ENCODE data around the gene COX7A2L.
"Not testable (repeated sequence)": the region's sequence is repeated elsewhere in the genome, so short reads cannot be mapped to it uniquely, and the experiment has no call there.

The COX7A2L gene

DNA sequence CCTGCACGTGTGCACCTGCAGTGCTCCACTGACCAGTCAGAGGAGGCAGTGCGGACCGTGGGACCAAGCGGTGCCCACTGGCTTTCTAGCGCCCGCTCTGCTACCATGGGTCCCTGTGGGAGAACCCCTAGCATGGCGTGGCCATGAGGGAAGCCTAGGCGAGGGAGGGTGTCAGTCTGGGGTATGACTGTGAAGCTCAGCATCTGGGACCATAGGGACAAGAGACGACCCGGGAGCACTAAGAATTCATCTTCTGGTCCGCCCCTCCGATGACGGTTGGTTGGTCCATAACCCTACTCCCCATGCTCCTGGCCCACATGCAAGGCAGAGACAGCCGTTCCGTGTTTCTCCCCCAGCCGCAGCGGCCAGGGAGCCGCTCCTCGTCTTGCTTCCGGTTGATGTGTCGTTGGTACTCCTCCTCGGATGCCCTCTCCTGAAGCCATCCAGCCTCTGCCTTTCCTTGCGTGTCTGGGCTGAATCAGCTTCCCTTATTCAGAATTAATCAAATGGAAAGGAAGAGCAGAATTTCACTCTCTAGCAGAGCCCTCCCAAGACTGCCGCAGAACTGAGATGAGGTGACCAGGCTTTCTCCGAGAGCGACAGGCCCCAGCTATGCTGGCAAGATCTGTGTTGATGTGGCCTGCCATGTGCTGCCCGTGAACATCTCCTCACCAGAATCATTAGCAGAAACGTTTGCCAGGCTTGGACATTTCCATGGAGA is 23.0 kb downstream of the COX7A2L start:
- DNase-seq, result no peak

DNA sequence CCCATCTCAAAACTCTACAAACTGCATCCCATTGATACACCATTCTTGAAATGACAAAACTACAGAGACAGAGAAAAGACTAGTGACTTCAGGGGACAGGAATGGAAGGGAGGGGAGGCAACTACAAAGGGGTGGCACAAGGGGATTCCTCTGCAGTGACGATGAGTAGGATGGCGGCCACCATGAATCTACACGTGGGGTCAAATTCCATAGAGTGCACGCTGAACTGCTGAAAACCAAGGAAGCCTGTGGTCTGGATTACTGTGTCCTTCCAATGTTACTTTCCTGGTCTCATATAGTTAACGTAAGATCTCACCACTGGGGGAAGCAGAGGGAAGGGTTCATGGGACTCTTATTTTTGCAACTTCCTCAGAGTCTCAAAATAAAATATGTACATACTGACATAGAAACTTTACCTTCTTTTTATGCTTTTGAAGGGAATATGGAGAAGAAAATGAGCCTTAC is 23.6 kb downstream of the COX7A2L start:
- DNase-seq, result no peak

DNA sequence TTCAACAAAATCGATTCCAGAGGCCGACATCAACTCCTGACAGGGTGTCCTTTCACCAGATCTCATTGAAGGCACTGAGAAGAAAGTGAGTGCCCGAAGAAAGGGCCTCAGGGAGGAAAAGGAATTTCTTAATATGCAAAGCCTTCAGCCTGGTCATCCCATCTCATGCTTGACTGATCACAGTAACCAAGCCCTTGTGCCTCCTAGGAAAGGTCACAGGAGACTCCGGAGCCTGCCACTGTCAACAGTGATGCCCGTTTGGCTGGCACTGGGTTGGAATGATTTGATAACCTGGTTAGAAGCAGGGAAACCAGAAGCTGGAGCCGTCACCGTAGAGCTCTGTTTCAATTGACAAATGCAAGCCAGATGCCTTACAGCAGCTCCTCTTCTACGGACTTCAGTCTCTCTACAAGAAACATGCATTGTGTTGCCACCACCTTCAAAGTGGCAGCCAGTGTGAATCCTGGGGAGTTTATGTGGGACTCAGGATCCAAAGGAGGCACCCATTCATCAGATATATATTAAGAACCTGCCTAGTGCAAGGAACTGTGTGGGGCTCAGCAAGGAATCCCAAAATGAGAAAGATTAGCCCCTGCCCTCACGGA is 24.6 kb downstream of the COX7A2L start:
- no peak for DNase-seq

DNA sequence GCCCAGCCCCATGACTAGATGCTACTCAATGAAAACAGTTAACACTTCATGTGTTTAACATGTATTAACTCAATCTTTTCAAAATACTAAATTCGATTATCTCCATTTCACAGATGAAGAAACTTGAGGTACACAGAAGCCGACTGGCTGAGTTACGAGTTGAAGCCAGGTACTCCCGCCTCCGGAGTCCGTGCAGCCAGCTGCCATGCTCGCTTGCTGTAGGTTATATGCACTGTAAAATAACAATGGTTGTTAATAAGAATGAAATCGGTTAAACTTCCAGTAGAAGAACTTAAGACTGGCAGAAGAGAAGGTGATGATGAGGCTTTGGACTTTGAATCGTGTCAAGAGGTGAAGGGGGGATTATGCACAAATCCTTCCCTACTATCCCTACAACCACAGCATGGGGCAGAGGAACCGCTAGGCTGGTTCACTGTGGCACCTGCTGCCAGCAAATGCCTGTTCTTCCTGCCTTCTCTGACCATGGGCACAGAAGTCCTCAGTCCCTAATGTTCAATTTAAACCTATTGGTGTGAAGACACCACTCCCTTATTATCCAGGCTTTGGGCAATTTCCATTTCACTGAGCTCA is 25.4 kb downstream of the COX7A2L start:
- DNase-seq, result no peak

DNA sequence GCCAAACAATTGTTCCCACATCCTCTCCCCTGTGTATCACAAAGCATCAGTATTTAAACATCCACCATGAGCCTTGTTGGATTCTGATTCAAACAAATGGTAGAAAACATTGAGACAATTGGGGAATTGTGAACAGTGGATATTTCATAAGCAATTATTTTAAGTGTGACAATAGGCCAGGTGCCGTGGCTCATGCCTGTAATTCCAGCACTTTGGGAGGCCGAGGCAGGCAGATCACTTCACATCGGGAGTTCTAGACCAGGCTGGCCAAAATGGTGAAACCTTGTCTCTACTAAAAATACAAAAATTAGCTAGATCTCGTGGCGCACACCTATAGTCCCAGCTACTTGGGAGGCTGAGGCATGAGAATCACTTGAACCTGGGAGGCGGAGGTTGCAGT is 26.2 kb downstream of the COX7A2L start:
- not testable (repeated sequence) for DNase-seq

DNA sequence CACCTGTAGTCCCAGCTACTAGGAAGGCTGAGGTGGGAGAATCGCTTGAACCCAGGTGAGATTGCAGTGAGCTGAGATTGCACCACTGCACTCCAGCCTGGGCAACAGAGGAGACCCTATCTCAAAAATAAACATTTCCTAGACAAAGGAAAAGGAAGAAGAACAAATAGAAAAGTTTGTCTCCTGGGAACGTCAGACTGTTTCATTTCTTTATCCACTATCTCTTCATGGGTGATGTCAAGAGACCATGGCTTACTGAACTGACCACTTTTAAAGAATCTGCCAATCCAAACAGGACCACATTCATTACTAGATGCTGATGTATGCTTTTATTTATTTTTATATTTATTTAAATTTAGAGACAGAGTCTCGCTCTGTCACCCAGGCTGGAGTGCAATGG is 26.8 kb downstream of the COX7A2L start:
- DNase-seq, result no peak

DNA sequence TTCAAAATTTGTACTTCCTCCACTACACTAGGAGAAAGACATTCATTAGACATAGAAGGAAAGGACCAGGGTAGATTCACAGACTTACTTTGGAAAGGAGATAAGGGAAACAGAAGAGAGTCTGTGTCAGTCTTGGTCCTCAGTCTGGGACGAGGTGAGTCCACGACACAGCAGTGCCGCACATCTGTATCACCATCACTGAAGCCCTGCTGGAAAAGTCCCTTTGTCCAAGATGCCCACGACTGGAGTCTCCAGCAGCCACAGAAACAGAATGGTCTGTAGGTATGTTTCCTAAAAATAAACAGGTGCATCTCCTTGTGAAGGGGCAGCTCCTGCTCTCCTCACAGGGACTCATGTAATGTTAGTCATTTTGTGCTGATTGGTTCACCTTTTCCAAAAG is 27.4 kb downstream of the COX7A2L start:
- no peak for DNase-seq

DNA sequence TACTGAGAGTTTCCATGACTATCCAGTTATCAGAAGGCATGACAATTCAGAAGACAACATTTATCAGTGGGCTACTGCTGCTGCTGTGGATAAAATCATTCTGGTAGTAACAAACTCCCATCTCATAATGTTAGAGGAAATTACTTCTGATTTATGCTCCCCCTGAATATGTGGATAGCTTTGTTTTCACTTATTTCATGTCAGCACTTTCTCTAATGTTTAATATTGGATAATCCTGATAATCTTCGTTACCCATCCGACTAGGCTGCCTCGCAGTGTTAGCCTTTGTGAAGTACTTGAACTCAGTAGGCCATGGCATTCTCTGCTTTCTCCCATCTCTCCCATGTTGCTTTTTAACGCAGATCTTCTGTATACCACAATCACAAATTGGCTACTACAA is 28.4 kb downstream of the COX7A2L start:
- DNase-seq, result no peak

DNA sequence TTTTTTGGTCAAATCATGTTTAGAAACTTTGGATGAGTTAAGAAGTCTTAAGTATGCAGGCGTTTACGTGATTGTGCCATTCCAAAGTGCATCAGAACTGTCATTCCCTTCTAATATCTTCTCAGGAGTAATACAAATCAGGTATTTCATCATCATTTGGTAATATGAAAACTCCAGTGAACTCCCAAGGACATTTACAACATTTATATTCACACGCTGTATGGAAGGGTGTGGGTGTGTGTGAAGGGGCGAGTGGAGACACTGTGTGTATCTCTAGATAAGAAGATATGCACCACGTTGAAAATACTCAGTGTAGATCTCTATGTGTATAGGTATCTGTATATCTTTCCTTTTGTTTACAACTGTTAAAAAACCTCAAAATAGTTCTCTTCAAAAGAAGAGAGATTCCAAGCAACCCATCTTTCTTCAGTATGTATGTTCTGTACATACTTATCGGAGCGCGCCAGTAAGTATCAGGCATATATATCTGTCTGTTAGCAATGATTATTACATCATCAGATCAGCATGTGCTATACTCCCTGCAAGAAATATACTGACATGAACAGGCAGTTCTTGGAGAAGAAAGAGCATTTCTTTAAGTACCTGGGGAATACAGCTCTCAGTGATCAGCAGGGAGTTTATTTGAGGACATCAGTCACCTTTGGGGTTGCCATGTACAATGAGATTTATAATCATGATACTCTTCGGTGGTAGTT is 29.3 kb downstream of the COX7A2L start:
- no peak for DNase-seq

DNA sequence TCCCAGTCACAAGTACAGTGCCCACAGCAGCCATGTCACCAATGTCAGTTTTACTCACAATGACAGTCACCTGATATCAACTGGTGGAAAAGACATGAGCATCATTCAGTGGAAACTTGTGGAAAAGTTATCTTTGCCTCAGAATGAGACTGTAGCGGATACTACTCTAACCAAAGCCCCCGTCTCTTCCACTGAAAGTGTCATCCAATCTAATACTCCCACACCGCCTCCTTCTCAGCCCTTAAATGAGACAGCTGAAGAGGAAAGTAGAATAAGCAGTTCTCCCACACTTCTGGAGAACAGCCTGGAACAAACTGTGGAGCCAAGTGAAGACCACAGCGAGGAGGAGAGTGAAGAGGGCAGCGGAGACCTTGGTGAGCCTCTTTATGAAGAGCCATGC is 31.3 kb downstream of the COX7A2L start:
- no peak for DNase-seq

DNA sequence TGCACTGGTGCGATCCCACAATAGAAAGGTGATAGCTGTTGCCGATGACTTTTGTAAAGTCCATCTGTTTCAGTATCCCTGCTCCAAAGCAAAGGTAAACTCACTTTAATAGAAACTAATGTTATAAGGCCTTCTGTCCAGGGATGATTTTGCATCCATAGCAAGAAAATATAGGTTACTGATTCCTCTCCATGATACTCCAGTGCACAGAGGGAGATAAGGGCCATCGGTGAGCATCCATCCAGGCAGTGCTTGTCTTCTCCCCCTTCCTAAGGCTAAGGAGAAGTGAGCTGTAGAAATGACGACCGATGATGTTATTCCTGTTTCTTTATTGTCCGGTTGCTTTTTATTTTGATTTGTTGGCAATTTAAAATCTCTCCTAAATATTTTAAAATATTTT is 32.1 kb downstream of the COX7A2L start:
- no peak for DNase-seq

DNA sequence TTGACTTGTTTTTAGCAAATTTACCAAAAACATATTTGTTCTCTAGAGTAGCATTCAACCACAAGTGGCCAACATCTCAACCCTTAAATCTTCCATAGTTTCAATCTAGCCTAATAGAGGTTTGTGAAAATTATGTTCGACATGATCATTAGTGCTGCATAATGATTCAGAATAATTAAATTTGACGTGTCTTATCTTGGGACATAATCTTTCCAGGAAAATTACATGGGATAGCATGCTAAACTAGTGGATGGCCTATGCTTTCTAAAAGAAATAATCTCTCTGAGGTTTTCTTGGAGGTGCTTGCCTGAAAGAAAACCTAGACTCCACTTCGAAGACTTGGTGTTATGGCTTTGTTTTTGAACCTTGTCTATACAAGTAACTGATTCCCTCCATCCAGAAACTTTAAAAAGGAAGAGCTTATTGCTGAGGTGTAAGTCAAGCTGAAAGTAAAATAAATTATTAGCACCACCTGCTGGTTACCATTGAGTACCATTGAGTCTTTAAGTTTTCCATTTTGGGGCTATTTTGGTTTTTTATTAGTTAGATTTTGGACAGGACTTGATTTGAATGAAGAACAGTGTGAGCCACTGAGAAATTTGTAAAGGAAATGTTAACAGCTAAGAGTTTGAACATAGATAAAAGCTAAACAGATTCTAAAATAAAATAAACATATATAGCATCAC is 32.7 kb downstream of the COX7A2L start:
- DNase-seq, result no peak

DNA sequence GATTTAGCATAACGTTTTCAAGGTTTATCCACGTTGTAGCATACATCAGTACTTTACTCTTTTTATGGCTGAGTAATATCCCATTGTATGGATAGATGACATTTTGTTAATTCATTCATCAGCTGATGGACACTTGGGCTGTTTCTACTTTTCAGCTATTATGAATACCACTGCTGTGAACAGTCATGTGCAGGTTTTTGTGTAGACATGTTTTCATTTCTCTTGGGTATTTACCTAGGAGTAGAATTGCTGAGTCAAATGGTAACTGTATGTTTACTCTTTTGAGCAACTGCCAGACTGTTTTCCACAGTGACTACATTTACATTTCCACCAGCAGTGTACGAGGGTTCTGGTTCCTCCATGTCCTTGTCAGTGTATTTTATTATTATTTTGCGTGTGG is 33.9 kb downstream of the COX7A2L start:
- no peak for DNase-seq

DNA sequence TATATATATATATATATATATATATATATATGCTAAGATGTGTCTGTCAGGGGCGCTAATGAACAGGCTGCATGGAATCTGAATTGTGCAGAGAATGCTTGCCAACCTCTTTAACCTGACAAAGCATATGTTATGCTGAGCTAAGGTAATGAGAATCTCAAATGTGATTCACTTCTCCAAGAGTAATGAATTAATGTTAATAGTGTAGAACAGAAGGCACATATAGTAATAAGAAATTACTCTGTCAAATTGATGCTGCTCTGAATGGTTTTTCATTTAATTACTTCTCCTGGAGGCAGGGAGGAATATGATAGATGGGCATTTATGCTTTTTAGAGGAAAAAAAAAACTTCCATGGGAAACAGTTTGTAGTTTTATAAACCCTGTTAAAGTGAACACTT is 35.4 kb downstream of the COX7A2L start:
- DNase-seq, result no peak

DNA sequence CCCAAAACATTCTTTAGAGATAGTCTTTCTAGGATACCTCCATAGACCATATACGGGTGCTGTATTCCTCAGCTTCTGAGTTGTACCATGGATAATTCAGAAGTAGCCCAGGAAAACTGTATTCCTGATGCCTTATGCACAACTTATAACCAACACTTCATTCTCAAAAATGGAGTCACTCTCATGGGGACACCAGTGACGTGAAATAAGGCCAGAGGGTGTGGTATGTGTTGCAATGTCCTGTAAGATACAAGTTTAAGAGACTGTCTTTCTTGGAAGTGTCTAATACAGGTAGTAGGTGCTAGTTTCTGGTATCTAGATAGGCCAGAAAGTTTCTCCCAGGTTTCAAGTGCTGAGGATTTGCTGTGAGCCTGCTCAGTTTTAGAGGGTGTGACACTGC is 36.1 kb downstream of the COX7A2L start:
- no peak for DNase-seq

DNA sequence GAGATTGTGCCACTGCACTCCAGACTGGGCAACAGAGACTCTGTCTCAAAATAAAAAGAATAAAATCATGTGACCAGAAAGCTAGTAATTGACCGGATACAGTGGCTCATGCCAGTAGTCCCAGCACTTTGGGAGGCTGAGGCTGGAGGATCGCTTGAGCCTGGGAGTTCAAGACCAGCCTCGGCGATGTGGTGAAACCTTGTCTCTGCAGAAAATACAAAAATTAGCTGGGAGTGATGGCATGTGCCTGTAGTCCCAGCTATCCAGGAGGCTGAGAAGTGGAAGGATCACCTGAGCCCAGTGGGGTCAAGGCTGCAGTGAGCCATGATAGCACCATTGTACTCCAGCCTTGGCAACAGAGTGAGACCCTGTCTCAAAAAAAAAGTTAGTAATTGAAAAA is 36.8 kb downstream of the COX7A2L start:
- DNase-seq, result no peak

DNA sequence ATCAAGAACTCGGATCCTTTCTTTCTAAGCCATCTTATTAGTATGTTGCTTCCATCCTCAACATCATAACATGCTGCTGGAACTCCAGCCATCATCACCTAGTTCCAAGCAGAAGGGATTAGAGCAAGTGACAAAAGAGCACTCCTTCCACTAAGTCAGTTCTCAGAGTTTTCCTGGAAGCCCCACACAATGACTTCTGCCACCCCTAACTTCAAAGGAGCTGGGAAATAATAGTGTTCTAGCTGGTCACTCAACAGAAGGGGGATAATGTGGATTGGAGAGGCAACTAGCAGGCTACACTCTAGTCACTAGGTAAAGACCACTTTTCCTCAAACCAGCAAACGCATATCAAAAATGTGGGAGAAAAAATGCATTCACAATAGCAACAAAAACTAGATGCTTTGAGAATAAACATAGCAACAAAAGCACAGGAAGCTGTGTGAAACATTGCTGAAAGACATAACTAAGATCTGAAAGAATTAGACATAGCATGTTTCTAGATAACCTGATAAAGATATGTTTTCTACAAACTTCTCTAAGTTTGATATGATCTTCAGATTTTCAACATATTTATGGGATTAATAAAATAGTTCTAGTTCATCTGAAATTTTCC is 39.5 kb downstream of the COX7A2L start:
- no peak for DNase-seq

DNA sequence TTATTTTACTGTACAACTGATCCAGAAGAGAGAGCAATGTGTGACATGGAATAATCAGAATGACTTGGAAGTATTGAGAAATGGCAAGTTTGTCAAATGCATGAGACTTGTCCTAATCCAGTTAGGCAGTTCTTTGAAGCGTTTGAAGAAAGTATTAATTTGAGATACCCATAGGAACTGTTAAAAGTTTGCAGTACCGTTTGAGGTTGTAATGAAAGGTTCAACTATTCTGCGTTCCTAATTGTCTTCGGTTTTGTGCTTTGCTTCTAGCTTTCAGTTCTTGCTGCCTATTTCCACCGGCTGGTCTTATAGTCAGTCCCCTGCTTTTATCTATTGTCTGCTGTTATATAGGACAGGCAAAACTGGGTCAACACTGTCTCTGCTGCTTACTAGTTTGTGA is 41.8 kb downstream of the COX7A2L start:
- no peak for DNase-seq

DNA sequence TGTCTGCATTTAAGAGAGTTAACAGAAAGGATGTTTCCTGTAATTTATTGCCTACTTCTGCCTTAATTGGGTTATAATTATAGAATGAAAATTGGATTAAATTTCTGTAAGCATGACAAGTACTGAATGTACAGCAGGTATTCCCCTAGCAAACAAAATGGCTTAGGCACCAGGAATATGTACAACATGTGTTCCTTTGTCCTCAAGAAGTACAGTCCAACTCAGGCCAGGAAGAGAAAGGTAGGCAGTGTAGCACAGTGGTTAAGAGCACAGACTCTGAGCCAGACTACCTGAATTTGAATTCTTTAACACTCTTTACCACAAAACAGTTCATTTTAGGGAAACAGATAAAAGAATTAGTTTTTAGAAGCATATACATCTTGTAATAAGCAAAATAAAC is 43.1 kb downstream of the COX7A2L start:
- no peak for DNase-seq

DNA sequence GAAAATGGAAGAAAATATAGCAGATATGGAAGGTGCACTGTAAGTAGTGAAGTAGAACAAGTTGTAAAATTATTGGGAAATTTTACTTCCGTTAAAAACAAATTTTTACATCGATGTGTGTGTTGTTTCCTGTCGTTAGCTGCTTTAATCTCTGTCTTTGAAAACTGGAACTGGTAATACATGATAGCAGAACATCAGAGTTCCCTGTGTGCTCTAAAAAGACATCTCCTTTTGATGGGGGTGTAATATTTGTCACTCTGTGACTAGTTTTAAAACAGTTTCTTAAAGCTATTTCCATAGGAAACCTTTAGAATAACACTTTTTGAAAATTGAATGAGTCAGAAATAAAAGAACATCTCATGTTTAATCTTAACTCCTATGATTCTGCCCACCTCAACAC is 43.5 kb downstream of the COX7A2L start:
- no peak for DNase-seq

DNA sequence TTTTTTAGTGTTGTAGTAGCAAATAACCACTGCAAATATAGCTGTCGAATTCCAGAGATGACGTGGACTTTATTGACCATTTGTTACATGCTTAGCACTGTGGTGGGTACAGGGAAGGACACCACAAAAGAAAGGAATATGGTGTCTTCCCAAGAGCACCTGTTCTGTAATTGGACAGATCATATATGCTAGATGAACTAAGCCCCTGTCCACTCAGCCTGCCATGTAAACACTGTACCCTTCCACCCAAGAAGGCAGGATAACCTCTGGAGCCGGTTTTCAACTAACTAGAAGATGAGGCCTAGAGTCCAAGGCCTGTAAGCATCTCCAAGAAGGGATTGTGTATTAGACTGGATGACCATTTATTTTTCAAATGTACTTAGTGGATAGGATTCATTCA is 44.1 kb downstream of the COX7A2L start:
- DNase-seq, result no peak

DNA sequence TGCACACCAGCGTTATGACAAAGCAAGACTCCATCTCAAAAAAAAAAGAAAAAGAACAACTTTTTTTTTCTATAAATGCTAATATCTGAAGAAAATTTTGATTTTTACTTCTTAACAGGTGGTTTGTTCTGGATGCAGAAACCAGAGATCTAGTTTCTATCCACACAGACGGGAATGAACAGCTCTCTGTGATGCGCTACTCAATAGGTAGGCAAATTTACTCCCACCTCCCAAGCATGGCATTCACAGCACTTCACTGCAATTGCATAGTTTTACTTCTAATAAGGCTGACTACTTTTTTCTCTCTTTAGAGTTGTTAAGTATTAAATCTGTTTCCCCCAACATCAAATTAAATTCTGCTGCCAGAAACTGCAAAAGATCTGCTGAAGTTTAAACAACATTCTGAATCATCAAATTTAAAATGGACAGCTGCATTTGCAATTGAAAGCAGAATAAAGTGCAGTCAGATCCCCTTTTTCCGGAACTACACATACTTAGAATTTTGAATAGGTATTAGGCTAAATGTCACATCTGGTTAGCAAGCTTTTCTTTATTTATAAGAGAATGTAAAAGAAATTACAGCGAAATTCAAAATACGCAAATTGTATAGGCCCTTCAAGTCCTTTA is 45.1 kb downstream of the COX7A2L start:
- DNase-seq, result no peak
